Heart left ventricle (tissue), 16 donors: ENCODE measurements around the gene PARVA. TPM values are rescaled to one million over a fixed set of nuclear protein-coding genes. Genes with fewer than 3 reads are reported as not detected.

Experiments
- ATAC-seq, 4 donors: fragments of 200-7000 bp; cut with Tn5 transposase; one replicate each; pipeline ENCODE4 v1.9.1; 2020 to 2022; ENCODE audit warnings: moderate library complexity in 4 of 4, mild to moderate bottlenecking in 3 of 4, moderate number of reproducible peaks in 1 of 4
- DNase-seq, 5 donors: peaks; one replicate each; pipeline ENCODE4 v3.0.0-alpha.2; 2020
- H3K27ac ChIP-seq, 12 donors: fragments of 200-600 bp; sonication (generic) in 4 of 12; one replicate each; pipeline versions ENCODE4 v1.5.0 to v1.8.0; 2016 to 2022; ENCODE audit warnings: mild to moderate bottlenecking in 2 of 12
- H3K27me3 ChIP-seq, 9 donors: fragments of 200-600 bp; sonication (generic) in 2 of 9; one replicate each; pipeline versions ENCODE4 v1.5.1 to v1.8.0; 2016 to 2022; ENCODE audit warnings: mild to moderate bottlenecking in 3 of 9
- H3K36me3 ChIP-seq, 9 donors: fragments of 200-600 bp; sonication (generic) in 2 of 9; one replicate each; pipeline versions ENCODE4 v1.5.0 to v1.8.0; 2018 to 2022; ENCODE audit warnings: mild to moderate bottlenecking in 2 of 9
- H3K4me1 ChIP-seq, 12 donors: fragments of 200-600 bp; sonication (generic) in 4 of 12; one replicate each; pipeline versions ENCODE4 v1.5.0 to v1.8.0; 2016 to 2022; ENCODE audit warnings: mild to moderate bottlenecking in 3 of 12
- H3K4me3 ChIP-seq, 12 donors: fragments of 200-600 bp; sonication (generic) in 4 of 12; one replicate each; pipeline versions ENCODE4 v1.5.0 to v1.8.0; 2017 to 2022; ENCODE audit warnings: mild to moderate bottlenecking in 9 of 12, moderate library complexity in 4 of 12
- H3K9me3 ChIP-seq, 12 donors: fragments of 200-600 bp; sonication (generic) in 4 of 12; one replicate each; pipeline versions ENCODE4 v1.5.0 to v1.8.0; 2016 to 2022; ENCODE audit warnings: mild to moderate bottlenecking in 1 of 12
- CTCF ChIP-seq, 12 donors: fragments of 200-600 bp; sonication (generic) in 4 of 12; IDR thresholded peaks; one replicate each; pipeline versions ENCODE4 v1.5.0 to v1.8.0; 2018 to 2022; ENCODE audit warnings: antibody characterized with exemption in 12 of 12, mild to moderate bottlenecking in 5 of 12
- POLR2A ChIP-seq, 2 donors: fragments of 450-650 bp; IDR thresholded peaks; one replicate each; pipeline ENCODE4 v1.6.1; 2017; ENCODE audit warnings: antibody characterized with exemption in 2 of 2, mild to moderate bottlenecking in 2 of 2, moderate library complexity in 2 of 2
- WGBS, 4 donors: extraction: QIAGEN DNeasy Blood & Tissue Kit in 2 of 4; methylation state at CpG; one replicate each; pipeline versions ENCODE4 v1.1.5 to v1.1.7; 2013 to 2018; 5-methylcytosine and 5-hydroxymethylcytosine counted together
- intact Hi-C, 10 donors: fragments of 100-400 bp; cut with DNase I; formaldehyde crosslinking; loops; one replicate each; pipeline versions ENCODE4 v1.11.1 to v1.14.2; 2022
- polyA plus RNA-seq, 2 donors: library from polyadenylated mRNA; stranded (reverse); fragments of 200-250 nt; gene quantifications; one replicate each; pipeline ENCODE4 v1.2.3, GENCODE V29; 2013
- total RNA-seq, 9 donors: library from RNA; depleted of rRNA in 2 of 9; stranded (reverse); fragments of >200 nt in 2 of 9; fragmentation: NEBNext Ultra II Directional in 3 of 9; extraction: Animal tissue kit (Norgen Biotek cat#: 25700) in 3 of 9; gene quantifications; one replicate each; pipeline versions ENCODE4 v1.1.0 to v1.2.4, GENCODE V29; 2016 to 2023
- donor health status: ischemic (EF 13 %, LVEDD 7.1; RV severe dilation, severe dysfunction).
- donor health status: healthy with polysubstance abuse.
- donor health status: DM: no; HTN: yes; CAD: no.
- donor health status: DM: no; HTN: no; CAD: no.
- donor health status: ischemic (EF 25% LVEDD 6.9; RV normal size, moderate dysfunction).
- donor health status: ischemic (EF 25% LVEDD 5.7; RV mildly dilated, moderate dysfunction).
- donor health status: healthy.
- donor health status: DM: yes; HTN: yes; CAD: no.
- donor health status: ischemic (EF 35%, LVEDD 5.7; RV mildly dilated, moderate dysfunction).
- donor health status: nonischemic (EF 11% LVEDD 7.7; RV severe dilation, severe dysfunction).
- donor health status: DM: yes; HTN: yes; CAD: no.
- donor health status: PGD.
- donor health status: ischemic (EF 29% LVEDD 5.4; RV normal size, mild dysfunction).
- donor health status: nonischemic (EF 23%, LVEDD 6.1; RV moderate dilation, normal function).

Gene PARVA
- total and polyA plus RNA-seq, 11 donors: 22.7 to 99.2 (median 65.9) TPM

GRCh38 chr11:12503886-12504285 is 126.5 kb downstream of the PARVA start:
- peak overlapping the region in 1 of 12 donors; percentile 61 for H3K27ac ChIP-seq
- no peaks in the 10 kb centered on the region for H3K27me3 ChIP-seq
- no peak overlapping the region for H3K4me3 ChIP-seq
- DNase-seq: no peak
- TF ChIP-seq CTCF (IDR thresholded peaks at IDR 0.05) (peak in 1 of 12 donors; percentile 6), POLR2A (IDR thresholded peaks at IDR 0.05) (no peak)
- no peaks in the 10 kb centered on the region for H3K9me3 ChIP-seq
- intact Hi-C loops: loop anchor here in 1 of 10 donors (10.0 kb wide), 1 partner anchor 89 kb away; no protein-coding TSS in a partner anchor
- peaks cover 0 to 36% (median 9%) of the 10 kb centered on the region in 12 donors for H3K4me1 ChIP-seq
- H3K36me3 ChIP-seq: peaks cover 0 to 47% (median 29%) of the 10 kb centered on the region in 9 donors
- ATAC-seq: no peak
- 34 to 57% (median 42%) methylated on average over 3 of the region's 3 CpGs for WGBS, 4 donors

- H3K27me3 ChIP-seq: no peaks in the 10 kb centered on the region
- H3K27ac ChIP-seq: peak overlapping the region in 1 of 12 donors; percentile 27
- peaks cover 0 to 46% (median 30%) of the 10 kb centered on the region in 9 donors for H3K36me3 ChIP-seq
- WGBS, 4 donors: 63 to 82% (median 77%) methylated on average over 2 of the region's 2 CpGs
- ATAC-seq (no peak), DNase-seq (no peak)
- H3K9me3 ChIP-seq: no peaks in the 10 kb centered on the region
- peaks cover 0 to 39% (median 9%) of the 10 kb centered on the region in 12 donors for H3K4me1 ChIP-seq
- H3K4me3 ChIP-seq: no peak overlapping the region
- TF ChIP-seq POLR2A (IDR thresholded peaks at IDR 0.05) (no peak), CTCF (IDR thresholded peaks at IDR 0.05) (no peak)
- intact Hi-C loops: loop anchor here in 1 of 10 donors (10.0 kb wide), 1 partner anchor 90 kb away; no protein-coding TSS in a partner anchor
Measured at GRCh38 chr11:12505183-12505582, 127.8 kb downstream of the PARVA start.

- Histone ChIP-seq H3K4me3 (no peak overlapping the region), H3K27me3 (no peaks in the 10 kb centered on the region), H3K27ac (peak overlapping the region in 1 of 12 donors; percentile 69), H3K36me3 (peaks cover 0 to 49% (median 25%) of the 10 kb centered on the region in 9 donors), H3K4me1 (peaks cover 0 to 39% (median 9%) of the 10 kb centered on the region in 12 donors), H3K9me3 (no peaks in the 10 kb centered on the region)
- ATAC-seq: no peak
- TF ChIP-seq POLR2A (IDR thresholded peaks at IDR 0.05) (no peak), CTCF (IDR thresholded peaks at IDR 0.05) (no peak)
- no peak for DNase-seq
- intact Hi-C loops: loop anchor here in 1 of 10 donors (10.0 kb wide), 1 partner anchor 92 kb away; no protein-coding TSS in a partner anchor
Measured at GRCh38 chr11:12506404-12506921, 129.1 kb downstream of the PARVA start.

GRCh38 chr11:12507391-12507790 is 130.0 kb downstream of the PARVA start:
- intact Hi-C loops: loop anchor here in 1 of 10 donors (10.0 kb wide), 1 partner anchor 93 kb away; no protein-coding TSS in a partner anchor
- Histone ChIP-seq H3K9me3 (no peaks in the 10 kb centered on the region), H3K27me3 (no peaks in the 10 kb centered on the region), H3K4me1 (peaks cover 0 to 38% (median 7%) of the 10 kb centered on the region in 12 donors), H3K4me3 (no peak overlapping the region), H3K36me3 (peaks cover 0 to 52% (median 25%) of the 10 kb centered on the region in 9 donors), H3K27ac (peak overlapping the region in 4 of 12 donors; percentile 10 to 69 (median 30))
- no peak for DNase-seq
- WGBS, 4 donors: 84 to 87% (median 85%) methylated on average over 4 of the region's 4 CpGs
- ATAC-seq: no peak
- TF ChIP-seq CTCF (IDR thresholded peaks at IDR 0.05) (no peak), POLR2A (IDR thresholded peaks at IDR 0.05) (no peak)
